ENCODE measurements around the gene STAT3. TPM values are rescaled to one million over a fixed set of nuclear protein-coding genes. Genes with fewer than 3 reads are reported as not detected.

STAT3 gene
- total and polyA plus RNA-seq, 9 of the 15 experiments (the other 6 are each of a cell fraction or from before 2014, with no cell fraction given) = 90.0 to 179 (median 114) TPM

GRCh38 chr17:42407289-42407836 is 19.1 kb upstream of the STAT3 start (continued):
- TF ChIP-seq, protein P1, sequence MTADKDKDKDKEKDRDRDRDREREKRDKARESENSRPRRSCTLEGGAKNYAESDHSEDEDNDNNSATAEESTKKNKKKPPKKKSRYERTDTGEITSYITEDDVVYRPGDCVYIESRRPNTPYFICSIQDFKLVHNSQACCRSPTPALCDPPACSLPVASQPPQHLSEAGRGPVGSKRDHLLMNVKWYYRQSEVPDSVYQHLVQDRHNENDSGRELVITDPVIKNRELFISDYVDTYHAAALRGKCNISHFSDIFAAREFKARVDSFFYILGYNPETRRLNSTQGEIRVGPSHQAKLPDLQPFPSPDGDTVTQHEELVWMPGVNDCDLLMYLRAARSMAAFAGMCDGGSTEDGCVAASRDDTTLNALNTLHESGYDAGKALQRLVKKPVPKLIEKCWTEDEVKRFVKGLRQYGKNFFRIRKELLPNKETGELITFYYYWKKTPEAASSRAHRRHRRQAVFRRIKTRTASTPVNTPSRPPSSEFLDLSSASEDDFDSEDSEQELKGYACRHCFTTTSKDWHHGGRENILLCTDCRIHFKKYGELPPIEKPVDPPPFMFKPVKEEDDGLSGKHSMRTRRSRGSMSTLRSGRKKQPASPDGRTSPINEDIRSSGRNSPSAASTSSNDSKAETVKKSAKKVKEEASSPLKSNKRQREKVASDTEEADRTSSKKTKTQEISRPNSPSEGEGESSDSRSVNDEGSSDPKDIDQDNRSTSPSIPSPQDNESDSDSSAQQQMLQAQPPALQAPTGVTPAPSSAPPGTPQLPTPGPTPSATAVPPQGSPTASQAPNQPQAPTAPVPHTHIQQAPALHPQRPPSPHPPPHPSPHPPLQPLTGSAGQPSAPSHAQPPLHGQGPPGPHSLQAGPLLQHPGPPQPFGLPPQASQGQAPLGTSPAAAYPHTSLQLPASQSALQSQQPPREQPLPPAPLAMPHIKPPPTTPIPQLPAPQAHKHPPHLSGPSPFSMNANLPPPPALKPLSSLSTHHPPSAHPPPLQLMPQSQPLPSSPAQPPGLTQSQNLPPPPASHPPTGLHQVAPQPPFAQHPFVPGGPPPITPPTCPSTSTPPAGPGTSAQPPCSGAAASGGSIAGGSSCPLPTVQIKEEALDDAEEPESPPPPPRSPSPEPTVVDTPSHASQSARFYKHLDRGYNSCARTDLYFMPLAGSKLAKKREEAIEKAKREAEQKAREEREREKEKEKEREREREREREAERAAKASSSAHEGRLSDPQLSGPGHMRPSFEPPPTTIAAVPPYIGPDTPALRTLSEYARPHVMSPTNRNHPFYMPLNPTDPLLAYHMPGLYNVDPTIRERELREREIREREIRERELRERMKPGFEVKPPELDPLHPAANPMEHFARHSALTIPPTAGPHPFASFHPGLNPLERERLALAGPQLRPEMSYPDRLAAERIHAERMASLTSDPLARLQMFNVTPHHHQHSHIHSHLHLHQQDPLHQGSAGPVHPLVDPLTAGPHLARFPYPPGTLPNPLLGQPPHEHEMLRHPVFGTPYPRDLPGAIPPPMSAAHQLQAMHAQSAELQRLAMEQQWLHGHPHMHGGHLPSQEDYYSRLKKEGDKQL (CRISPR knock-in tag; IDR thresholded peaks at IDR 0.05; ENCODE audit: borderline replicate concordance) = no peak
- TF ChIP-seq, protein P2, sequence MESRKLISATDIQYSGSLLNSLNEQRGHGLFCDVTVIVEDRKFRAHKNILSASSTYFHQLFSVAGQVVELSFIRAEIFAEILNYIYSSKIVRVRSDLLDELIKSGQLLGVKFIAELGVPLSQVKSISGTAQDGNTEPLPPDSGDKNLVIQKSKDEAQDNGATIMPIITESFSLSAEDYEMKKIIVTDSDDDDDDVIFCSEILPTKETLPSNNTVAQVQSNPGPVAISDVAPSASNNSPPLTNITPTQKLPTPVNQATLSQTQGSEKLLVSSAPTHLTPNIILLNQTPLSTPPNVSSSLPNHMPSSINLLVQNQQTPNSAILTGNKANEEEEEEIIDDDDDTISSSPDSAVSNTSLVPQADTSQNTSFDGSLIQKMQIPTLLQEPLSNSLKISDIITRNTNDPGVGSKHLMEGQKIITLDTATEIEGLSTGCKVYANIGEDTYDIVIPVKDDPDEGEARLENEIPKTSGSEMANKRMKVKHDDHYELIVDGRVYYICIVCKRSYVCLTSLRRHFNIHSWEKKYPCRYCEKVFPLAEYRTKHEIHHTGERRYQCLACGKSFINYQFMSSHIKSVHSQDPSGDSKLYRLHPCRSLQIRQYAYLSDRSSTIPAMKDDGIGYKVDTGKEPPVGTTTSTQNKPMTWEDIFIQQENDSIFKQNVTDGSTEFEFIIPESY (CRISPR knock-in tag; IDR thresholded peaks at IDR 0.05) = no peak
- TF ChIP-seq, protein P3, sequence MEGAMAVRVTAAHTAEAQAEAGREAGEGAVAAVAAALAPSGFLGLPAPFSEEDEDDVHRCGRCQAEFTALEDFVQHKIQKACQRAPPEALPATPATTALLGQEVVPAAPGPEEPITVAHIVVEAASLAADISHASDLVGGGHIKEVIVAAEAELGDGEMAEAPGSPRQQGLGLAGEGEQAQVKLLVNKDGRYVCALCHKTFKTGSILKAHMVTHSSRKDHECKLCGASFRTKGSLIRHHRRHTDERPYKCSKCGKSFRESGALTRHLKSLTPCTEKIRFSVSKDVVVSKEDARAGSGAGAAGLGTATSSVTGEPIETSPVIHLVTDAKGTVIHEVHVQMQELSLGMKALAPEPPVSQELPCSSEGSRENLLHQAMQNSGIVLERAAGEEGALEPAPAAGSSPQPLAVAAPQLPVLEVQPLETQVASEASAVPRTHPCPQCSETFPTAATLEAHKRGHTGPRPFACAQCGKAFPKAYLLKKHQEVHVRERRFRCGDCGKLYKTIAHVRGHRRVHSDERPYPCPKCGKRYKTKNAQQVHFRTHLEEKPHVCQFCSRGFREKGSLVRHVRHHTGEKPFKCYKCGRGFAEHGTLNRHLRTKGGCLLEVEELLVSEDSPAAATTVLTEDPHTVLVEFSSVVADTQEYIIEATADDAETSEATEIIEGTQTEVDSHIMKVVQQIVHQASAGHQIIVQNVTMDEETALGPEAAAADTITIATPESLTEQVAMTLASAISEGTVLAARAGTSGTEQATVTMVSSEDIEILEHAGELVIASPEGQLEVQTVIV (CRISPR knock-in tag; IDR thresholded peaks at IDR 0.05; ENCODE audit: borderline replicate concordance) = no peak
- TF ChIP-seq HLTF (IDR thresholded peaks at IDR 0.05) (no peak), FOS (IDR thresholded peaks at IDR 0.05; ENCODE audit: extremely low read depth, insufficient read length) (no peak)
- TF ChIP-seq, protein P4, sequence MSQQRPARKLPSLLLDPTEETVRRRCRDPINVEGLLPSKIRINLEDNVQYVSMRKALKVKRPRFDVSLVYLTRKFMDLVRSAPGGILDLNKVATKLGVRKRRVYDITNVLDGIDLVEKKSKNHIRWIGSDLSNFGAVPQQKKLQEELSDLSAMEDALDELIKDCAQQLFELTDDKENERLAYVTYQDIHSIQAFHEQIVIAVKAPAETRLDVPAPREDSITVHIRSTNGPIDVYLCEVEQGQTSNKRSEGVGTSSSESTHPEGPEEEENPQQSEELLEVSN (IDR thresholded peaks at IDR 0.05; ENCODE audit: borderline replicate concordance in 1 of 2, extremely low read depth in 1 of 2, insufficient read depth in 1 of 2, insufficient read length in 1 of 2, low read depth in 1 of 2, low read length in 1 of 2, poor library complexity in 1 of 2, severe bottlenecking in 1 of 2) = no peak
